OCI-LY3 (cell line): ENCODE data around the gene NRROS.

Experiments
- CTCF ChIP-seq: fragments of 200-600, 300-600 bp; sonication (generic); IDR thresholded peaks from 2 replicates; pipeline ENCODE4 v1.5.1; 2014; ENCODE audit warnings: antibody characterized with exemption, low read length, low read depth
- EZH2phosphoT487 ChIP-seq: fragments of 200-600 bp; shearing (Covaris generic); IDR thresholded peaks from 2 replicates; pipeline ENCODE4 v1.6.1; 2018; ENCODE audit warnings: antibody characterized with exemption, mixed run types, low read depth

- TF ChIP-seq CTCF = no peak
- TF ChIP-seq EZH2phosphoT487 = no peak
Observed at GRCh38 chr3:196694941-196695848, 55.7 kb downstream of the NRROS start.
